ENCODE measurements around the gene MKNK2. TPM values are rescaled to one million over a fixed set of nuclear protein-coding genes. Genes with fewer than 3 reads are reported as not detected.

Gene MKNK2
- polyA plus RNA-seq, 1 donor from 2014 or later: 27.6 TPM

- Histone ChIP-seq H4K20me1 (ENCODE audit: insufficient read depth) (peaks cover 6% of the 10 kb centered on the region), H3K4me2 (ENCODE audit: low read length) (no peak overlapping the region), H3K36me3 (ENCODE audit: insufficient read depth, low read length) (no peaks in the 10 kb centered on the region), H3K9ac (ENCODE audit: low read length) (no peak overlapping the region), H3K79me2 (replicated peaks; ENCODE audit: insufficient read depth, low read length) (peaks cover 20% of the 10 kb centered on the region), H3K9me3 (ENCODE audit: low read length) (no peaks in the 10 kb centered on the region), H3K9me2 (ENCODE audit: insufficient read depth, low read length) (no peaks in the 10 kb centered on the region), H3K27ac (ENCODE audit: low read length) (no peak overlapping the region), H3K4me3 (ENCODE audit: low read length) (no peak overlapping the region), H2AFZ (ENCODE audit: low read depth, low read length) (no peak overlapping the region), H3F3A (ENCODE audit: insufficient read depth, low read length, poor library complexity, severe bottlenecking) (no peaks in the 10 kb centered on the region), H3K27me3 (ENCODE audit: insufficient read depth, low read depth, low read length) (no peaks in the 10 kb centered on the region)
- TF ChIP-seq SMC3 (conservative IDR thresholded peaks at IDR 0.05; ENCODE audit: poor library complexity) (no peak), EZH2 (IDR thresholded peaks at IDR 0.05; ENCODE audit: borderline replicate concordance, insufficient read depth, low read length, poor library complexity, severe bottlenecking) (no peak), REST (IDR thresholded peaks at IDR 0.05; ENCODE audit: borderline replicate concordance) (no peak), RAD21 (conservative IDR thresholded peaks at IDR 0.05) (no peak), MXI1 (conservative IDR thresholded peaks at IDR 0.05; ENCODE audit: poor library complexity, severe bottlenecking) (no peak), CTCF (IDR thresholded peaks at IDR 0.05; ENCODE audit: poor library complexity, severe bottlenecking) (no peak), POLR2AphosphoS5 (IDR thresholded peaks at IDR 0.05) (no peak)
These were observed 2.8 kb upstream of the MKNK2 start for GRCh38 chr19:2053601-2054389.

GRCh38 chr19:2051773-2052704 is 995 bp upstream of the MKNK2 start:
- Histone ChIP-seq H3K27me3 (ENCODE audit: insufficient read depth, low read depth, low read length) (no peaks in the 10 kb centered on the region), H3K36me3 (ENCODE audit: insufficient read depth, low read length) (no peaks in the 10 kb centered on the region), H2AFZ (ENCODE audit: low read depth, low read length) (peak overlapping the region; percentile 14), H3K9me2 (ENCODE audit: insufficient read depth, low read length) (no peaks in the 10 kb centered on the region), H3K27ac (ENCODE audit: low read length) (peak overlapping the region; percentile 76), H3F3A (ENCODE audit: insufficient read depth, low read length, poor library complexity, severe bottlenecking) (no peaks in the 10 kb centered on the region), H3K79me2 (replicated peaks; ENCODE audit: insufficient read depth, low read length) (peaks cover 29% of the 10 kb centered on the region), H3K9me3 (ENCODE audit: low read length) (no peaks in the 10 kb centered on the region), H3K9ac (ENCODE audit: low read length) (peak overlapping the region; percentile 68), H3K4me2 (ENCODE audit: low read length) (peak overlapping the region; percentile 52), H4K20me1 (ENCODE audit: insufficient read depth) (peaks cover 6% of the 10 kb centered on the region), H3K4me3 (ENCODE audit: low read length) (peak overlapping the region; percentile 64)
- TF ChIP-seq MXI1 (conservative IDR thresholded peaks at IDR 0.05; ENCODE audit: poor library complexity, severe bottlenecking): no peak
- TF ChIP-seq EZH2 (IDR thresholded peaks at IDR 0.05; ENCODE audit: borderline replicate concordance, insufficient read depth, low read length, poor library complexity, severe bottlenecking): no peak
- no peak for TF ChIP-seq SMC3 (conservative IDR thresholded peaks at IDR 0.05; ENCODE audit: poor library complexity)
- TF ChIP-seq CTCF (IDR thresholded peaks at IDR 0.05; ENCODE audit: poor library complexity, severe bottlenecking): no peak
- TF ChIP-seq TAF1 (IDR thresholded peaks at IDR 0.05; ENCODE audit: low read depth): no peak
- no peak for TF ChIP-seq POLR2AphosphoS5 (IDR thresholded peaks at IDR 0.05)
- no peak for TF ChIP-seq EP300 (conservative IDR thresholded peaks at IDR 0.05; ENCODE audit: poor library complexity, severe bottlenecking)
- TF ChIP-seq RAD21 (conservative IDR thresholded peaks at IDR 0.05): no peak
